HG03457 (cell line): ENCODE measurements around the gene IFITM5.

Source experiments
- ATAC-seq: cut with Tn5 transposase; IDR thresholded peaks from one replicate; pipeline ENCODE4 v1.9.1; 2021; ENCODE audit warnings: moderate number of reproducible peaks; ENCODE audit not compliant: unreplicated experiment

The IFITM5 gene

DNA sequence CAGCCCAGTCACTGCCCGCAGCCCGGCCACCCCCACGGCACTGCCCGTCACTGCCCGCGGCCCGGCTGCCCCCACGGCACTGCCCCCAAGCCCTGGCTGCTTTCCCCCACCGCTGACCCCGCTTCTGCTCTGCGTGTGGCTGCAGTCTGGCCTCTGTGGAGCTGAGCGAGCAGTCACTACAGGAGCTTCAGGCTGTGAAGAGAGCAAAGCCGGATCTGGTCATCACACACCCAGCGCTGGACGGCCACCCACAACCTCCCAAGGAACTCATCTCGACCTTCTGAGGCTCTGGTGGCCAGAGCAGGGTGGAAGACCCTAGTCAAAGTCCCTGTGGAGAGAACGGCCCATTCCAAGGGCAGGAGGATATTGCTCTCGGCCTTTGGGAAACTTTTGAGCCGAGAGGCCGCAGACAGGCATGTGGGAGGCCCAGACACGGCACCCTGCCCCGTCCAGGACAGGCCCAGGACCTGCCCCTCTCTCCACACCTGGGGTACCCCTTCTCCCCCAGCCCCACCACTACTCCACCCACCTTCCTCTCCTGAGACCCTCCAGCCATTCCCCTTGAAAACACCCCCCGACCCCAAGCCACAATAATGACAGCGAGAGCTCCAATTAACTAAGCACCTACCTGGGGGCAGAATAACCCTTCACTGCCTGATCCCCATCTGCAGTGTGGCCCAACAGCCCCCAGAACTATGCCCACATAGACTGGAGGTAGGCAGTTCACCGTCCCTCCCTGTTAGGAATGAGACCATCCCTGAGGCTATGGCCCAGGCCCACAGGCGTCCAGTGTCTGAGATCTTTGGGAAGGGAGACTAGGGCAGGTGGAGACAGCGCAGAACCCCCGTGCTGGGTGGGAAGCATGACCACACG, 14.1 kb downstream of the IFITM5 start:
- no peak for ATAC-seq

DNA sequence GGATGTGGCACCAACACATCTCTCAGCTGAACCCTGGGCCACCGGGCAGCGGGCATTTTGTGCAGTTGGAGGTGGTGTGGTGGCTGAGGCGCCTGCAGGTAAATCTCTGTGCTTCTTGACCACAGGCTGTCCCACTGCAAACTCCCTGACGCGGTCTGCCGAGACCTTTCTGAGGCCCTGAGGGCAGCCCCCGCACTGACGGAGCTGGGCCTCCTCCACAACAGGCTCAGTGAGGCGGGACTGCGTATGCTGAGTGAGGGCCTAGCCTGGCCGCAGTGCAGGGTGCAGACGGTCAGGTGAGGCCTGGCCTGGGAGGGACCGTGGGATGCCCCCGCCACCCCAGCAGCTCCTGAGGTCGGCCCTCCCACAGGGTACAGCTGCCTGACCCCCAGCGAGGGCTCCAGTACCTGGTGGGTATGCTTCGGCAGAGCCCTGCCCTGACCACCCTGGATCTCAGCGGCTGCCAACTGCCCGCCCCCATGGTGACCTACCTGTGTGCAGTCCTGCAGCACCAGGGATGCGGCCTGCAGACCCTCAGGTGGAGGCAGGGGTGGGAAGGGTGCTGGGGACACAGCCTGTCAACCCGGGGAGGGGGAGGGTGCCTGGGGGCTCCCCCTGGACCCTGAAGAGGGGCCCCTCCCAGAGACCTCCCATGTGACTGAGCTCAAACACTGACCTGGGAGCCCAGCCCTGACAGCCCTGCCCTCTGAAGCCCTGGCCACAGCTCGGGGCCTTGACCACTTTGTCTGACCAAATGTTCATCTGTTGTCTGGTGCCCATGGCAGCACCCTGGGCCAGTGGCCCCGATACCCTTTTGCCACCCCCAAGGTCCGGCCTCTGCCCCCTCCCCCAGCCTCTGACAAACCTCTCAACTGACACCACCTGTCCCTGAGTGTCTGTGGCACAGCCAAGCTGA, 15.0 kb downstream of the IFITM5 start:
- no peak for ATAC-seq

DNA sequence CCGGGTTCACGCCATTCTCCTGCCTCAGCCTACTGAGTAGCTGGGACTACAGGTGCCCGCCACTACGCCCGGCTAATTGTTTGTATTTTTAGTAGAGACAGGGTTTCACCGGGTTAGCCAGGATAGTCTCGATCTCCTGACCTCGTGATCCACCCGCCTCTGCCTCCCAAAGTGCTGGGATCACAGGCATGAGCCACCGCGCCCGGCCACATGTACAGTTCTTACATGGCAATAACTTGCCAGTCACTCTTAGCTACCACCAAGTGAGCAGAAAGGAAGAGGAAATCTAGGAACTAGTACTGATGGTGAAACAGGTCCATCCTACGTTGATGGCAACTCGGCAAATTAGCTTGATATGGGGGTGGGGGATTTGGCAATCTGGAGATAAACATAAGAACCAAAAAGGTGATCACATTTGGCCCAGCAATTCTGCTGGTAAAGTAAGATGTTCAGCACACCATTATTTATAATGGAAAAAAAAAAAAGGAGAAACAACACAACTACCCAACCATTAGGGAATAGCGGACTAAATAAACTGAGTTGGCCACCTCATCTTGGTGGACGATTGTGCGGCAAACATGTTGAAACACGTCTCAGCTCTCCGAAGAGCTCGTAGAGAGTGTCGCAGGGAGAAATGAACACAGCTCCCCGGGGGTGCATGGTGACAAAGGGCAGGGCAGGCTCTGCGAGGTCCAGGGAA, 15.8 kb downstream of the IFITM5 start:
- ATAC-seq: no peak

DNA sequence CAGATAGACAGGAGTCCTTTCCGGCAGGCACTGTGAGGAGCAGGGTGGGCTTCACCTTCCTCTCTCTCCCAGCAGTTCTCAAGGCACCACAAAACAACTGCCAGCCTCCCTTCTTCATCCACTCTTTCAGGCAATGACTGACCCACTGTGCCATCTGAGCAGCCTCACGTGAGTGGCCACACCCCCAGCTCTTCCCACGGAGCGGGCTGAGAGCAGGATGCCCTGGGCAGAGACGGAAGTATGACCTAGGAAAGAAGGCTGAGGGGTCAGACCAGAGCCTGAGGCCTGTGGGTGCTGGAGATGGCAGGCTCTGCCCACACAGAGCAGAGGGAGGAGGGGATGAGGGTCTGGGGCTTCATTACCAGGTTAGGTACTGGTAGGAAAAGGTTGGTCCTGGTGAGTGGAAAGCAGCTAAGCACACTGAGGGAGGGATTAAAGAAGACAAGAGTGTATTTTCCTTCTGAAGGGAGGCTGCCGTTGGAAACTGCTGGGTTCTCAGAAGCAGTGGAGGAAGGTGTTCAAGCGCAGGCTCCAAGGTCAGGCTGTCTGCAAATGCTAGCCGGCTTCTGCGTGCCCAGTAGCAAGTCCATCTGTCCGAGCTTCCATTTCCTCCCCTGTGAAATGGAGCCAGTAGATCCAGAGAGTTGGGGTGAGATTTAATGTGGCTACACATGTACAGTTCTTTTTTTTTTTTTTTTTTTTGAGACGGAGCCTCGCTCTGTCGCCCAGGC, 16.5 kb downstream of the IFITM5 start:
- ATAC-seq: no peak

DNA sequence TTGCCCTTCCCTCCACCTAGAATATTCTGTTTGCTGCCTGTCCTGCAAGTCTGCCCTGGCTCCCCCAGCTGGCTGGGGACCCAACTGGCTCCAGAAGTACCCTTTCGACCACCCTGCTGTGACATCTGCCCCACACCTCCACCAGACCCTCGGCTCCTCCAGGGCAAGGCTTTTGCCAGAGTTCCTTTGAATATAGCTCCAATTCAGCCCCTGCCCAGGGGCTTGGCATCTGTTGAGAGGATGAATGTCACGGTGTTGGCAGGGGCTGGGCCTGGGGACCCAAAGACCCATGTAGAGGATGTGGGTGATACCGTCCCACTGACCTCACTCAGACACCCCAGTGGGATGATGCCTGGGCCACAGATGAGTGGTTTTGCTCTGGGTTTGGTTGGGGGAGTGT, 17.2 kb downstream of the IFITM5 start:
- ATAC-seq: no peak

DNA sequence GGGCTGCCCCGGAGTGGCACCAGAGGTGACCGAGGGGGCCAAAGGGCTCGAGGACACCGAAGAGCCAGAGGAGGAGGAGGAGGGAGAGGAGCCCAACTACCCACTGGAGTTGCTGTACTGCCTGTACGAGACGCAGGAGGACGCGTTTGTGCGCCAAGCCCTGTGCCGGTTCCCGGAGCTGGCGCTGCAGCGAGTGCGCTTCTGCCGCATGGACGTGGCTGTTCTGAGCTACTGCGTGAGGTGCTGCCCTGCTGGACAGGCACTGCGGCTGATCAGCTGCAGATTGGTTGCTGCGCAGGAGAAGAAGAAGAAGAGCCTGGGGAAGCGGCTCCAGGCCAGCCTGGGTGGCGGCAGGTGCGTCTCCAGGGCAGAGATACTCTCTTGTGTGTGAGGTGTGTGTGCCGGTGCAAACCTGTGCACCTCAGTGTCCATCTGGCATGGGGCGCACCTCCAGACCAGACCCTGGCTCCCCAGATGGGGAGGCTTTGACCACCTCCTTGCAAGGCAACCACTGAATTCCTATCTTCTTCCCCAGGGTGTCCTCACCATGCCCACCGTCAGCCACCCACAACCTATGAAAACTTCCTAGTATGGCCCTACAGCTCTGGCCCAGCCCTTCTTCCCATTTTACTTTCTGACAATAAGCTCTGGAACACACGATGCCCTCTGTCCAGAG, 17.7 kb downstream of the IFITM5 start:
- ATAC-seq: no peak

DNA sequence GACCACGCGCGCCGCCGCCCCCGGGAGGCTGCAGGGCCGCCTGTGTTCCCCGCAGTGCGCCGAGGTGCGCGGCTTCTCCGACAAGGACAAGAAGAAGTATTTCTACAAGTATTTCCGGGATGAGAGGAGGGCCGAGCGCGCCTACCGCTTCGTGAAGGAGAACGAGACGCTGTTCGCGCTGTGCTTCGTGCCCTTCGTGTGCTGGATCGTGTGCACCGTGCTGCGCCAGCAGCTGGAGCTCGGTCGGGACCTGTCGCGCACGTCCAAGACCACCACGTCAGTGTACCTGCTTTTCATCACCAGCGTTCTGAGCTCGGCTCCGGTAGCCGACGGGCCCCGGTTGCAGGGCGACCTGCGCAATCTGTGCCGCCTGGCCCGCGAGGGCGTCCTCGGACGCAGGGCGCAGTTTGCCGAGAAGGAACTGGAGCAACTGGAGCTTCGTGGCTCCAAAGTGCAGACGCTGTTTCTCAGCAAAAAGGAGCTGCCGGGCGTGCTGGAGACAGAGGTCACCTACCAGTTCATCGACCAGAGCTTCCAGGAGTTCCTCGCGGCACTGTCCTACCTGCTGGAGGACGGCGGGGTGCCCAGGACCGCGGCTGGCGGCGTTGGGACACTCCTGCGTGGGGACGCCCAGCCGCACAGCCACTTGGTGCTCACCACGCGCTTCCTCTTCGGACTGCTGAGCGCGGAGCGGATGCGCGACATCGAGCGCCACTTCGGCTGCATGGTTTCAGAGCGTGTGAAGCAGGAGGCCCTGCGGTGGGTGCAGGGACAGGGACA, 18.4 kb downstream of the IFITM5 start:
- ATAC-seq: no peak

DNA sequence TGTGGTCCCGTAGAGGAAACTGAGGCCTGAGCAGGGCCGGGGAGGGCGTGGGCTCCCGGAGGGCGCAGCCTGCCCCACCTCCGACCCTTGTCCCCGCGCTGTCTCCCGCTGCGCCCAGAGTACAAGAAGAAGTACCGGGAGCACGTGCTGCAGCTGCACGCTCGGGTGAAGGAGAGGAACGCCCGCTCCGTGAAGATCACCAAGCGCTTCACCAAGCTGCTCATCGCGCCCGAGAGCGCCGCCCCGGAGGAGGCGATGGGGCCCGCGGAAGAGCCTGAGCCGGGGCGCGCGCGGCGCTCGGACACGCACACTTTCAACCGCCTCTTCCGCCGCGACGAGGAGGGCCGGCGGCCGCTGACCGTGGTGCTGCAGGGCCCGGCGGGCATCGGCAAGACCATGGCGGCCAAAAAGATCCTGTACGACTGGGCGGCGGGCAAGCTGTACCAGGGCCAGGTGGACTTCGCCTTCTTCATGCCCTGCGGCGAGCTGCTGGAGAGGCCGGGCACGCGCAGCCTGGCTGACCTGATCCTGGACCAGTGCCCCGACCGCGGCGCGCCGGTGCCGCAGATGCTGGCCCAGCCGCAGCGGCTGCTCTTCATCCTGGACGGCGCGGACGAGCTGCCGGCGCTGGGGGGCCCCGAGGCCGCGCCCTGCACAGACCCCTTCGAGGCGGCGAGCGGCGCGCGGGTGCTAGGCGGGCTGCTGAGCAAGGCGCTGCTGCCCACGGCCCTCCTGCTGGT, 19.2 kb downstream of the IFITM5 start:
- ATAC-seq: no peak

DNA sequence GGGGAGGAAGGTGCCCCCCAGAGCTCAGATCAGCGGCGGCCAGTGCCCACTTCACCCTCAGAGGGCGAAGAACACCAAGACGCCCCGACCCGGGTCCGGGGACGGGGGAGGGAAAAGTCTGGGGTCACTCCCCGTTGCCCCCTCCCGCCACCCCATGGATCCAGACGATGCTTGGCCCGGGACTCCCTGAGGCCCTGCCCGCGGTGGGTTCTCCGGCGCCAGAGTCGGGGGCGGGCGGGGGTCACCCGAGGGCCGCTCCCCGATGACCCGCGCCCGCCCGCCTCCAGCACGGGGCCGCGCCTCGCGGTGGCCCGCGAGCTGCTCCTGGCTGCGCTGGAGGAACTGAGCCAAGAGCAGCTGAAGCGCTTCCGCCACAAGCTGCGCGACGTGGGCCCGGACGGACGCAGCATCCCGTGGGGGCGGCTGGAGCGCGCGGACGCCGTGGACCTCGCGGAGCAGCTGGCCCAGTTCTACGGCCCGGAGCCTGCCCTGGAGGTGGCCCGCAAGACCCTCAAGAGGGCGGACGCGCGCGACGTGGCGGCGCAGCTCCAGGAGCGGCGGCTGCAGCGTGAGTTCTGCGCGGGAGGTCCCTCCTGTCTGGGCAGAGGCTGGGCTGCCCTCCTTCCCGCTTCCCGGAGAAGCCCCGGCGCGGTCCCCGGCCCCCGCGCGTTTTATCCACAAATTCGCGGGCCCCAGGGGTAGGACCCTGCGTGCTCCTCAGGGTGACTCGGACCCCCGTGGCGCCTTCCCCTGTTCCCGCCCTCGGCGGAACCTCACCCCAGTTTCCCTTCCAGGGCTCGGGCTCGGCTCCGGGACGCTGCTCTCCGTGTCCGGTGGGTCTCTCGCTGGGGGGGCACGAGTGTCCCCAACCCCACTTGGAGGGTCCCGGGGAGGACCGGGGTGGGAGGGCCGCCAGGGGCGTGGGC, 20.0 kb downstream of the IFITM5 start:
- ATAC-seq: no peak

DNA sequence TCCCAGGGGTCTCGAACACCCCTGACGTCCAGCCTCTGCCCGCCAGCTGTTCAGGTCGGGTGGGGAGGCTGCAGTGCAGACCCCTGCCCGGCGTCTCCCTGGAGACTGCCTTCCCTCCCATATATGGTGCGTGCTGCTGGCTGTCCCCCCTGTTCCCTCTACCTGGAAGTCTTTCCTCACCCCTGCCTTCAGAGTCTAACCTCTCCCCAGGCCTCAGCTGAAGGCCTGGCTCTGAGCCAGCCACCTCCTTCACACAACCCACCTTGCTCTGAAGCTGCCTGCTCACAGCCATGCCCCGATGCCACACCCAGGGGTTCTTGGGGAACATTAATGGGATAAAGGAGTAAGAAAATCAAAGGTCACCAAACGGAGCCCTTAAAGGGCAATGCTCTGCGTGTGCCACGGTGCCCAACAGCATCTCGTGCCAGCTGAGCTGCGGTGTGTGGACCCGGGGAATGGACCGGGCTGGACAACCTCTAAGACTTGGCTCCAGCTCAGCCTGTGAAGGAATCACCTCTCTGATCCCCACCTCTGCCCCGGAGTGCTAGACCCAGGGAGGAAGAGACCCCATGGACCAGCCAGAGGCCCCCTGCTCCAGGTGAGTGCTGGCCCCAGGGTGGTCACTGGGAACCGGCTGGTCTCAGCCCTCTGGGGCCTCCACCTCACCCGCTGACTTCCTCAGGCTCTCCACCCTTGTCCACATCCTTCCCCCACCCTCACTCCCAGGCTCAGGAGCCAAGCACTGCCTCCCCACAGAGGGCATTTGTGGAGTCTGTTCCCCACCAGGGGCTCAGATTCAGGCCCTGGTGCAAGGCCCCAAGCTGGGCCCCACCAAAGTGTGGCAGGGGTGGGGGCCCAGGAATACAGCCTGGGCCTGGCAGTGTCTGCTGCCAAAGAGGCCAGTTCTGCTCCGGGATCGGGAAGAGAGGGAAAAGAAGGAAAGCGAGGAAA, 21.1 kb downstream of the IFITM5 start, which contains the start of gene NLRP6:
NLRP6 (plus strand) TSS at position 407 of the 951 bp plus-strand sequence; CDS start at position 570, 163 bp downstream.
- ATAC-seq: no peak

DNA sequence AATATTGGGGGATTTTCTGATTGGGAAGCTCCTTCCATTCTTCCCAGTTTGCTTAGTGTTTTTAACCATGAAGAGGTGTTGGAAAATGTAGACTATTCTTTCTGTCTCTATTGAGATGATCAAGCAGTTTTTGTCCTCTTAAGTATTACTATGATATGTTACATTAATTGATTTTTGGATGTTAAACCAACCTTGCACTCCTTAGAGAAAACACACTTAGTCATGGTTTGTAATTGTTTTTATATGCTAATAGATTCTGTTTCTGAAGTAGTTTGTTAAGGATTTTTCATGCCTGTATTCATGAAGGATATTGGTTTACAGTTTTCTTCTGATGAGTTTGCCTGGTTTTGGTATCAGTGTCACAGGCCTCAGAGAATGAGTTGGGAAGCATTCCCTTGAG, 23.1 kb downstream of the IFITM5 start:
- no peak for ATAC-seq

DNA sequence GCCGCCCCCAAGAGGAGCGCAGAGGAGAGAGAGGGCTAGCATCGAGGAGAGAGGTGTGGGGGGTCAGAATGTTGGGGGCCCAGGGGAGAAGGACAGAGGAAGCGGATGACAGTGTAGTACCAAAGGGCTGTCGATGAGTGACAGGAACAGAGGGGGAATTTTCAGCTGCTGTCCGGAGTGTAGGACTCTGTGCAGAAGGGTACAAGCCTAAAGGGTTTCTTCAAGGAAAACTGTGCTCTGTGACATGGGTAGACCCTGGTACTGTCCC, 26.5 kb downstream of the IFITM5 start:
- ATAC-seq: no peak

DNA sequence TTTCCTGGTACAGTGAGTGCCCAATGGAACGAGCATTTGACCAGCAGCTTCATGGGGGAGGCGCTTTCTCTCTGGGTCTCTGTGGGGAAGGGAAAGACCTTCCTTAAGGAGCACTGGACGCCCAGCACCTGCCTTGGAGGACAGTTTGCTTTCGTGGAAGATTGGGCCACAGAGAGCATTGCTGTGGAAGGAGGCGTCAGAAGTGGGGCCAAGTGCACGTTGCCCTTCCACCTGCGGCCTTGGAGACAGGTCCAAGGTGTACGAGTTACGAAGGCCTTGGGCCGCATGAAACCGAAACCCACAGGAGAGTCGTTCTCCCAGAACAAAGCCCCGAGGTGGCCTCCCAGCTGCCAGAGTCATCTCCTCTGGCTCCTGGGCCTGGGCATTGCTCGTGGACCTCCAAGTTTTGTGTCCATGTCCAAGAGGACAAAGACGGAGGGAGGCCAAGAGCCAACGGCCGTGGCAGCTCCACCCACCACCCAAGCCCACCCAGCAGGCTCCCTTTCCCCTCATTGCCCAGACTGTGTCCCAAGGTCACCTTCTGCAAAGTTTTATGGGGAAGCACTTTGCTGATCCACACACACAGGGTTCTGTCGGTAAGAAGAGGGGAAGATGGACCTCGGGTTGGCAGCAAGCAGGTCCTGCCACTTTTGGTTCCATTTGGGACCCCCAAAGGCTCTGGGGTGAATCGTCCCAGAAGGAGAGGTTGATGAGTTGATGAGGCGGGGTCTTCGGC, 27.0 kb downstream of the IFITM5 start:
- no peak for ATAC-seq

DNA sequence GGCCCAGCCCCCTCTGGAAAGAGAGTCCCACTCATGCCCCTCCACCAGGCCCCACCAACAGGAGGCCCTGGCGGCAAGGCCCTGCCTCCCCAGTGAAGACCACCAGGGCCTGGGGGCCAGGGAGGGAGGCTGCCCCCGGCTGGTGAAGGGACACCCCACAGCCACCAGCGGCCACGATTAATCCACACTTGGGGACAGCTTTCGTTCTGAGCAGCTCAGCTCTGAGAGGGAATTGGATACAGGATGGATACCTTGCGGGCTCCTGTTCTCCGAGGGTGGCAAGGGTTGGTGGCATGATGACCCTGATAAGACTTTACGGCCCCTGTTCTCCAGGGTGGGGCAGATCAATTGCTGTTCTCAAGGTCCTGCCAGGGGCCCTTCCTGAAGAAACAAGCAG, 28.0 kb downstream of the IFITM5 start:
- no peak for ATAC-seq

DNA sequence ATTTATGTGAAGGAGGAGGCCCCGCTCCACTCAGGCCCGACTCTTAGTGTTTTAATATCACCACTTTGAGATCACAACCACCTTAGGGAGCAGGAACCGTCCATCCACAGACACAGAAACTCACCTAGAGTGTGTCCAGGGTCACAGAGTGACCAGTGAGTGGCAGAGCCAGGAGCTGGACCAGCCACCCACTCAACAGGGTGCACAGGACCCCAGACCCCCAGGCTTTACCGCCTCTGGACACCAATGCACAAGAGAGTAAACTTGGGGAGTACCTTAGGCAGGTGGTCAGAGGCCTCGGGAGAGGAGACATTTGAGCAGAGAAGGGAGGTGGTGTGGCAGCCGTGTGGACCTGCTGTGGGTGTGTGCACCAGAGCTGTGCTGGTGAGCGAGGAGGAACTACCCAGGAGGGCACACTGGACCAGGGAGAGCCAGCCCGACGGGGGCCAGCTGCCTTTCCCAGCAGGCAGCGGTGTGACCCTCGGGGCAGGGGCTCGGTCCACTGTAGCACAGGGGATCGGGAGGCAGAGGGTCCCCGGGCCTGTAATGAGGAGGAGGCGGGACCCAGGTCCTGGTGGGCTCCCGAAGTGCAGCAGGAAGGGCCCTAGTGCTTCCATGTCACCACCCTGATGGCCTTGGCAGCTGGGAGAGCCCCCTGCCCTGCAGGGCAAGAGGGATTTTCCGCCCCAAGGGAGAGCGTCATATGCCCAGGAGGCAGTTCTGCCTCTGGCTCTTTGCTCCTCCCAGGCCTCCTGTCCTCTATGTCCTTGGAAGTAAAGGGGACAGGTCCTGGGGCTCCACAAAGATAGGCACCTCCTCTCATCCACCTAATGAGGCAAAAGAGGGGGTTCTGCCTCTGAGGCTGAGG, 28.6 kb downstream of the IFITM5 start:
- no peak for ATAC-seq
